ENCODE results near the gene CTIF.

Gene CTIF

GRCh38 chr18:48763719-48764100 lies 224.9 kb downstream of the CTIF start:
- Histone ChIP-seq H3K9me2 (replicated peaks; ENCODE audit: insufficient read depth, low read length) (no peaks in the 10 kb centered on the region), H3K4me2 (ENCODE audit: low read depth, low read length, poor library complexity, severe bottlenecking) (no peak overlapping the region)

GRCh38 chr18:48765053-48765452 lies 226.2 kb downstream of the CTIF start:
- TF ChIP-seq EZH2phosphoT487 (conservative IDR thresholded peaks at IDR 0.05; ENCODE audit: low read length) (no peak), CTCF (IDR thresholded peaks at IDR 0.05; ENCODE audit: insufficient read depth, low read length, poor library complexity, severe bottlenecking) (no peak)
- Histone ChIP-seq H3K9me2 (replicated peaks; ENCODE audit: insufficient read depth, low read length) (no peaks in the 10 kb centered on the region), H3K4me3 (ENCODE audit: insufficient read depth, low read length, poor library complexity, severe bottlenecking) (no peak overlapping the region), H4K20me1 (ENCODE audit: low read depth, low read length) (no peaks in the 10 kb centered on the region), H3K27me3 (ENCODE audit: low read length) (no peaks in the 10 kb centered on the region), H3F3A (ENCODE audit: insufficient read depth) (no peaks in the 10 kb centered on the region), H3K9ac (ENCODE audit: low read length) (no peak overlapping the region), H3K27ac (ENCODE audit: low read depth, low read length) (no peak overlapping the region), H3K79me2 (ENCODE audit: insufficient read depth, low read length) (no peaks in the 10 kb centered on the region), H3K9me3 (ENCODE audit: insufficient read depth, low read length) (no peaks in the 10 kb centered on the region), H3K4me2 (ENCODE audit: low read depth, low read length, poor library complexity, severe bottlenecking) (no peak overlapping the region), H3K36me3 (ENCODE audit: low read length) (no peaks in the 10 kb centered on the region), H2AFZ (ENCODE audit: low read depth, low read length, severe bottlenecking) (no peak overlapping the region)

More at GRCh38 chr18:48763719-48764100, 224.9 kb downstream of the CTIF start:
- TF ChIP-seq EZH2phosphoT487 (conservative IDR thresholded peaks at IDR 0.05; ENCODE audit: low read length) (no peak), CTCF (IDR thresholded peaks at IDR 0.05; ENCODE audit: insufficient read depth, low read length, poor library complexity, severe bottlenecking) (no peak)
- Histone ChIP-seq H2AFZ (ENCODE audit: low read depth, low read length, severe bottlenecking) (no peak overlapping the region), H3K27me3 (ENCODE audit: low read length) (no peaks in the 10 kb centered on the region), H4K20me1 (ENCODE audit: low read depth, low read length) (no peaks in the 10 kb centered on the region), H3K36me3 (ENCODE audit: low read length) (no peaks in the 10 kb centered on the region), H3K27ac (ENCODE audit: low read depth, low read length) (no peak overlapping the region), H3K9me3 (ENCODE audit: insufficient read depth, low read length) (no peaks in the 10 kb centered on the region), H3K4me3 (ENCODE audit: insufficient read depth, low read length, poor library complexity, severe bottlenecking) (no peak overlapping the region), H3K79me2 (ENCODE audit: insufficient read depth, low read length) (no peaks in the 10 kb centered on the region), H3F3A (ENCODE audit: insufficient read depth) (no peaks in the 10 kb centered on the region), H3K9ac (ENCODE audit: low read length) (no peak overlapping the region)

- Histone ChIP-seq H3K9me2 (replicated peaks; ENCODE audit: insufficient read depth, low read length) (no peaks in the 10 kb centered on the region), H3K79me2 (ENCODE audit: insufficient read depth, low read length) (no peaks in the 10 kb centered on the region), H3F3A (ENCODE audit: insufficient read depth) (no peaks in the 10 kb centered on the region), H3K4me2 (ENCODE audit: low read depth, low read length, poor library complexity, severe bottlenecking) (no peak overlapping the region), H3K9ac (ENCODE audit: low read length) (no peak overlapping the region), H3K36me3 (ENCODE audit: low read length) (no peaks in the 10 kb centered on the region), H3K27ac (ENCODE audit: low read depth, low read length) (no peak overlapping the region), H3K4me3 (ENCODE audit: insufficient read depth, low read length, poor library complexity, severe bottlenecking) (no peak overlapping the region), H3K27me3 (ENCODE audit: low read length) (no peaks in the 10 kb centered on the region), H2AFZ (ENCODE audit: low read depth, low read length, severe bottlenecking) (no peak overlapping the region), H4K20me1 (ENCODE audit: low read depth, low read length) (no peaks in the 10 kb centered on the region), H3K9me3 (ENCODE audit: insufficient read depth, low read length) (no peaks in the 10 kb centered on the region)
- TF ChIP-seq CTCF (IDR thresholded peaks at IDR 0.05; ENCODE audit: insufficient read depth, low read length, poor library complexity, severe bottlenecking) (no peak), EZH2phosphoT487 (conservative IDR thresholded peaks at IDR 0.05; ENCODE audit: low read length) (no peak)
These were observed 227.2 kb downstream of the CTIF start for GRCh38 chr18:48766026-48766425.
